Thymus (tissue), 11 donors: Measurements from ENCODE around the gene PXMP2. TPM values are rescaled to one million over a fixed set of nuclear protein-coding genes. Genes with fewer than 3 reads are reported as not detected.
"Not testable (repeated sequence)": the region's sequence is repeated elsewhere in the genome, so short reads cannot be mapped to it uniquely, and the experiment has no call there.

Source experiments
- DNase-seq, 9 donors: peaks; one replicate each; pipeline ENCODE4 v3.0.0-alpha.2; 2013; ENCODE audit warnings: low spot score in 9 of 9, low read depth in 6 of 9, missing footprints in 1 of 9
- H3K27ac ChIP-seq, 2 donors: one replicate each; pipeline ENCODE4 v1.5.1; 2013; ENCODE audit warnings: control low read depth in 1 of 2, low read depth in 1 of 2, low read length in 1 of 2, mild to moderate bottlenecking in 1 of 2, moderate library complexity in 1 of 2
- H3K27me3 ChIP-seq, 2 donors: one replicate each; pipeline ENCODE4 v1.5.1; 2013; ENCODE audit warnings: low read length in 1 of 2; ENCODE audit not compliant: control insufficient read depth in 2 of 2, insufficient read depth in 1 of 2
- H3K36me3 ChIP-seq, 2 donors: one replicate each; pipeline ENCODE4 v1.5.1; 2013; ENCODE audit warnings: low read length in 1 of 2, mild to moderate bottlenecking in 1 of 2, moderate library complexity in 1 of 2; ENCODE audit not compliant: control insufficient read depth in 2 of 2, insufficient read depth in 2 of 2
- H3K4me1 ChIP-seq, 2 donors: one replicate each; pipeline ENCODE4 v1.5.1; 2013; ENCODE audit warnings: low read length in 2 of 2; ENCODE audit not compliant: control insufficient read depth in 2 of 2, insufficient read depth in 2 of 2
- H3K4me3 ChIP-seq, 2 donors: one replicate each; pipeline ENCODE4 v1.5.1; 2013; ENCODE audit warnings: low read length in 2 of 2, control low read depth in 1 of 2, mild to moderate bottlenecking in 1 of 2
- H3K9me3 ChIP-seq, 2 donors: one replicate each; pipeline ENCODE4 v1.5.1; 2013; ENCODE audit warnings: low read length in 1 of 2, mild to moderate bottlenecking in 1 of 2; ENCODE audit not compliant: control insufficient read depth in 2 of 2, insufficient read depth in 1 of 2
- WGBS: extraction: QIAGEN DNeasy Blood & Tissue Kit; methylation state at CpG from one replicate; pipeline ENCODE4 v1.1.7; 2013; 5-methylcytosine and 5-hydroxymethylcytosine counted together
- polyA plus RNA-seq: library from polyadenylated mRNA; stranded (reverse); fragments of 200-250 nt; gene quantifications from one replicate; pipeline ENCODE4 v1.2.3, GENCODE V29; 2013
- total RNA-seq: library from RNA; stranded (reverse); fragments of 120-200 nt; gene quantifications from one replicate; pipeline ENCODE4 v1.2.4, GENCODE V29; 2013
- donor health status: healthy.

Gene PXMP2
- total and polyA plus RNA-seq, 2 donors = 6.3 to 50.1 TPM

DNA sequence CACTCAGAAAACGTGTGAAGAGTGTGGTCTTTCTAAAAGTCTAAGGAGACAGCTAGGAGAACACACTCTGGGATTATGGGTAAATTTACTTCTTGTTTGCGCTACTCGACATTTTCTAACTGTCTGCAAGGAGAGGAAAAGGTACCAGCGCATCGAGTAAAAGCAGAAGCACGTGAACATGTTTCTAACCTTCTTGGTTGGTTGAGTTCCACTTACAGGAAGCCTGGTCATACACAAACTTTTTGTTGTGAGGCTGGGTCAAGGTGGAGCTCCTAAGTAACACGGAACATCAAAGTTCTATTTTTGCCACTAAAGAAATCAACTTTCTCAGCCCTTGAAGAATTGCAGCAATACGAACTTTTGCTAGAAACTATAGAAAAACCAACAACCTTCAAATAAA lies 54.2 kb downstream of the PXMP2 start:
- H3K4me3 ChIP-seq = no peak overlapping the region
- 89% methylated on average over 8 of the region's 8 CpGs for WGBS
- H3K36me3 ChIP-seq = peaks cover 82 to 93% of the 10 kb centered on the region in 2 donors
- no peaks in the 10 kb centered on the region for H3K27me3 ChIP-seq
- no peak overlapping the region for H3K27ac ChIP-seq
- no peaks in the 10 kb centered on the region for H3K4me1 ChIP-seq
- no peaks in the 10 kb centered on the region for H3K9me3 ChIP-seq
- DNase-seq = no peak

DNA sequence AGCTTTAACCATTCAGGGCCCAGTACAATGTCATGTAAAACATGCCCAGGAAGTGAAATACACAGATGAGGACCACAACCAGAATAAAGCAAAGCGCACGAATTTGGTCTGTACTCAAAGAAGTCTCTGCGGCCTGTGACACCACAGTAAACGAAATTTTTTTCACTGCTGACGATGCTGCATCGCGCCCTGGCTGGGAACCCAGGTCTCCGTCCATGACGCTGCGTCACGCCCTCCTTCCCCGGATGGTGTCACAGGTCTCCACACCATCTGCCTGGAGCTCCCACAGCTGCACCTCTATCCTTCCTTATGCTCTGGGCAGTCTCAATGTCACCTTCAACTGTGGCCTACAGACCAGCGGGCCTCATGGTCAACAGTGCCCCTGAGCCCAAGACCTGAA lies 56.4 kb downstream of the PXMP2 start:
- DNase-seq = no peak
- Histone ChIP-seq H3K36me3 (peaks cover 87 to 97% of the 10 kb centered on the region in 2 donors), H3K4me3 (no peak overlapping the region)

DNA sequence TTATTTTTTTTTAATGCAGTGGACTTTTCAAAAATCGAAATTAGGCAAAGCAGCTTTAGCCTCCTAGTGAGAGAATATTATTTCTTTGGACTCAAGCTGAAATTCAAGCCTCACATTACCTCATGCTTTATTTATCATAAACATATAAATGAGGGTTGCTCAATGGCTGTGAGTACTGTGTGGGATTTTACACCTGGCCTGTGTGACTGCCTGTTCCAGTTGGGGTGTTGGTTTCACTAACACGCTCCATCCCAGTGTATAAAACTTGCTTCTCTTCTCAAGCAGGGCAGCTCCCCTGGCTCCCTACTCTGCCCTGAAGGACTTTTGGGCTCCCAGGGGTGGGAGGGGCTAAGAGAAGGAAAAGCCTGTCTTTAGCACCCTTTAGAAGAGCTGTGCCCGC lies 59.2 kb downstream of the PXMP2 start:
- Histone ChIP-seq H3K9me3 (no peaks in the 10 kb centered on the region), H3K27ac (no peak overlapping the region), H3K36me3 (peaks cover 90 to 96% of the 10 kb centered on the region in 2 donors), H3K4me1 (no peaks in the 10 kb centered on the region), H3K4me3 (no peak overlapping the region), H3K27me3 (no peaks in the 10 kb centered on the region)
- no peak for DNase-seq
- over 99% methylated on average over 3 of the region's 3 CpGs for WGBS

More for the DNA sequence above, 56.4 kb downstream of the PXMP2 start:
- H3K27ac ChIP-seq = no peak overlapping the region
- no peaks in the 10 kb centered on the region for H3K27me3 ChIP-seq
- no peaks in the 10 kb centered on the region for H3K9me3 ChIP-seq
- H3K4me1 ChIP-seq = no peaks in the 10 kb centered on the region
- WGBS = 89% methylated on average over 13 of the region's 13 CpGs

DNA sequence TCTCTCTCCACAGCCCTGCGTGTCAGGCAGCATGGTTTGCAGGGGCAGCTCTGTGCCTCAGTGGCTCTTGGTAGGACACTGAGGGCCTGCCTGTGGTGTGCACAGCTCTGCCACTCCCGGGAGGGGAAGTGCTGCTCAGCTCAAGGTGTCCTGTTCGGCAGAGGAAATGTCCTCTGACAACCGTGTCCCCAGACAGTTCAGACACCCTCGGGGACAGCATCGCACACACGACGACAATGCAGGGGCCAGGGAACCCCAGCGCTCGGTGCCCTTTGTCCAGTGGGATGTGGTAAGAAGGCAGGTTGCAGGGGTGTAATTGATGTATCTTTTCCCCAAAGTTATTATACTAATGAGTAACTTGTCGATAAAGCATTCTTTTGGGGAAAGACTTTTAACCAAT lies 60.0 kb downstream of the PXMP2 start:
- no peak for DNase-seq

DNA sequence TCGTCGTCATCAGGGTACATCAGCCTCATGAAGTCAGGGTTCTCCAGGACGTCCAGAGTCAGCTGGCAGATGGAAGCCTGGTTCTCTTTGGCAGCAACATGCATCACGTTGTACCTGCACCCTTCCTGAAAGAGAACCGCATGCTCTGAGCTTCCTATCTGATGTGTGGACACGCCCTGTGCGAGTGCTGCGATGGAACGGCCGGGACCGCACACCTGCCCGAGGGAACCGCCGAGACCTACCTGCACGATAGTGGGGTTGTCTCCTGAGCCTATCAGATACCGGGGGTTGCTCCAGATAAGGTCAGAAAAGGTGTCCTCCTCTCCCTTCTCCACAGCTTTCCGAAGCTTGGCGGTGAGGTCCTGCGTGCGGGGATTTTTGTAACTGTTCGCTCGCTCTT lies 60.5 kb downstream of the PXMP2 start:
- peaks cover 86 to 96% of the 10 kb centered on the region in 2 donors for H3K36me3 ChIP-seq
- no peak overlapping the region for H3K4me3 ChIP-seq
- H3K4me1 ChIP-seq = no peaks in the 10 kb centered on the region
- no peaks in the 10 kb centered on the region for H3K9me3 ChIP-seq
- WGBS = 98% methylated on average over 22 of the region's 22 CpGs
- no peak overlapping the region for H3K27ac ChIP-seq
- no peak for DNase-seq
- H3K27me3 ChIP-seq = no peaks in the 10 kb centered on the region

More for the DNA sequence above, 60.0 kb downstream of the PXMP2 start:
- H3K27me3 ChIP-seq = no peaks in the 10 kb centered on the region
- H3K27ac ChIP-seq = no peak overlapping the region
- H3K36me3 ChIP-seq = peaks cover 89 to 96% of the 10 kb centered on the region in 2 donors
- no peaks in the 10 kb centered on the region for H3K4me1 ChIP-seq
- WGBS = 98% methylated on average over 11 of the region's 11 CpGs
- H3K4me3 ChIP-seq = no peak overlapping the region
- H3K9me3 ChIP-seq = no peaks in the 10 kb centered on the region

DNA sequence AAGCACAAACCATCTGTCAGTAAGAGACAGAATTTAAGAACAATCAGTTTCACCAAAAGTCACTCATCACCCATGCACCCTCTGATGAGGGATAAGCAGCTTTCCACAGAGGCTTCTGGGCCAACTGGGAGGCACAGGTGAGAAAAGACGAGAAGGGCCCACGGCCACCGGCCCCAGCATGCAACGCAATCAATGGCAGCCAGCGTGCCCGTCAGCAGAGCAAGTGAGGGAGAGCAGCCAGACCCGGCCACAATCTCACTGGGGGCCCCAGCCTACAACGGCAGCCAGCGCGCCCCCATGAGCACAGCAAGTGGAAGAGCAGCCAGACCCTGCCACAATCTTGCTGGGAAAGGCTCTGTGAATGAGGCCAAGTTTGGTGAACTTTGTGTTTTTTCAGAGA lies 60.9 kb downstream of the PXMP2 start:
- no peak for DNase-seq
- 93% methylated on average over 10 of the region's 10 CpGs for WGBS

DNA sequence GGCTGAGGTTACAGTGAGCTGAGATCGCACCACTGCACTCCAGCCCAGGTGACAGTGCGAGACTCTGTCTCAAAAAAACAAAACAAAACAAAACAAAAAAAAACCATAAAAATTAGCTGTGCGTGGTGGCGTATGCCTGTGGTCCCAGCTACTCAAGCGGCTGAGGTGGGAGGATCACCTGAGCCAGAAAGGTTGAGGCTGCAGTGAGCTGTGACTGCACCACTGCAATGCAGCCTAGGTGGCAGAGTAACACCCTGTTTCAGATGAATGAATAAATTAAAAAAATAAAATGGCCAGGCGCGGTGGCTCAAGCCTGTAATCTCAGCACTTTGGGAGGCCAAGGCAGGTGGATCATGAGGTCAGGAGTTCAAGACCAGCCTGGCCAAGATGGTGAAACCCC lies 66.3 kb downstream of the PXMP2 start:
- H3K9me3 ChIP-seq, H3K4me1 ChIP-seq, DNase-seq, H3K27ac ChIP-seq, H3K27me3 ChIP-seq, H3K4me3 ChIP-seq: not testable (repeated sequence)
- WGBS = 96% methylated on average over 7 of the region's 7 CpGs
- H3K36me3 ChIP-seq = peaks cover 54 to 79% of the 10 kb centered on the region in 2 donors

More for the DNA sequence above, 60.9 kb downstream of the PXMP2 start:
- no peaks in the 10 kb centered on the region for H3K27me3 ChIP-seq
- H3K4me1 ChIP-seq = no peaks in the 10 kb centered on the region
- peaks cover 86 to 96% of the 10 kb centered on the region in 2 donors for H3K36me3 ChIP-seq
- no peak overlapping the region for H3K4me3 ChIP-seq
- H3K27ac ChIP-seq = no peak overlapping the region
- no peaks in the 10 kb centered on the region for H3K9me3 ChIP-seq

DNA sequence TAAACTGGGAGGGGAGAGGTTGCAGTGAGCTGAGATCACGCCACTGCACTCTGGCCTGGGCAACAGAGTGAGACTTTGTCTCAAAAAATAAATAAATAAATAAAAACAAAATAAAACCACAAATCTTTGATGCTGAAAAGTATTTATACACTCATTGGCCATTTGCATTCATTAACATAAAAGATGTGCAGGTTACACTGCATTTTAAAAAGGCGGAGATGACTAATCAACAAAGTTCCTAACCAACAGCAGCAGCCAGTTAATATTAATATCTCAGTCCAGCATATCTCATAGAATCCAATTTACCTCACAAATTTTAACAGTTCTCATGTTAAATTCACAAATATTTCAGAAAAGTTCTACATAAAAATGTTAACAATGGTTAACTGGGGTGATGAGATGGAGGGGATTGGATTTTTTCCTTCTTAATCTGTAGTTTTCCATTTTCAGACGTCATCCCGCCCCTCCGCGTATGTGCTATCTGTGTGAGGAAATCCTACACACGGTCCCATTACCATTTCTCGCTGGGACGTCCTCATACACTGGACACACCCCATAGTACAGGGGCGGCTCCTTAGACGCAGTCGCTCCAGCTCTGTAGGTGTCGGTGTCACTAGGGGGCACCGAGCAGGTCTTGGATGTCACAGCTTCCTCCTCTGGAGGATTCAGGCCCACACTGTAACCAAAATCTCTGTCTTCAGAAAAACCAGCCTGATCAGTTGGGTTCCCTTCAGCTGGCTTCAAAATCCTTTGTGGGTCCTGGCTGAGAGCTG lies 67.0 kb downstream of the PXMP2 start:
- 94% methylated on average over 14 of the region's 14 CpGs for WGBS
- Histone ChIP-seq H3K9me3 (peaks cover 0 to 1% of the 10 kb centered on the region in 2 donors), H3K36me3 (peaks cover 47 to 75% of the 10 kb centered on the region in 2 donors), H3K27me3 (no peaks in the 10 kb centered on the region), H3K27ac (no peak overlapping the region), H3K4me3 (no peak overlapping the region), H3K4me1 (no peaks in the 10 kb centered on the region)
- DNase-seq = no peak
